Karpas-422 (cell line): ENCODE data around the gene LPIN3. TPM values are rescaled to one million over a fixed set of nuclear protein-coding genes. Genes with fewer than 3 reads are reported as not detected.

Source experiments
- DNase-seq: peaks from one replicate; pipeline ENCODE4 v3.0.0-alpha.2; 2015
- H2AFZ ChIP-seq: fragments of 200-600 bp; sonication (generic); 2 replicates; pipeline ENCODE4 v1.6.1; 2014; ENCODE audit warnings: antibody characterized with exemption, low read length, mixed read lengths
- H3K27ac ChIP-seq: fragments of 200-600 bp; sonication (generic); 2 replicates; pipeline ENCODE4 v1.5.1; 2014; ENCODE audit warnings: mild to moderate bottlenecking, low read length, moderate library complexity
- H3K27me3 ChIP-seq: fragments of 200-600 bp; sonication (generic); 2 replicates; pipeline ENCODE4 v1.6.1; 2014; ENCODE audit warnings: low read length, mixed read lengths
- H3K36me3 ChIP-seq: fragments of 200-600 bp; sonication (generic); 2 replicates; pipeline ENCODE4 v1.6.1; 2014; ENCODE audit warnings: low read length, mixed read lengths; ENCODE audit not compliant: insufficient read depth
- H3K4me1 ChIP-seq: fragments of 200-600 bp; sonication (generic); 2 replicates; pipeline ENCODE4 v1.6.1; 2014; ENCODE audit warnings: mild to moderate bottlenecking, low read length, mixed read lengths
- H3K4me2 ChIP-seq: fragments of 200-600 bp; sonication (generic); 2 replicates; pipeline ENCODE4 v1.6.1; 2014; ENCODE audit warnings: low read length, low read depth, mild to moderate bottlenecking; ENCODE audit not compliant: poor library complexity, severe bottlenecking
- H3K4me3 ChIP-seq: fragments of 200-600 bp; sonication (generic); 2 replicates; pipeline ENCODE4 v1.5.1; 2014; ENCODE audit warnings: mild to moderate bottlenecking, antibody characterized with exemption, low read length, mixed read lengths
- H3K79me2 ChIP-seq: fragments of 200-600 bp; sonication (generic); 2 replicates; pipeline ENCODE4 v1.6.1; 2014; ENCODE audit warnings: mild to moderate bottlenecking, low read length, mixed read lengths
- H3K9ac ChIP-seq: fragments of 200-600 bp; sonication (generic); 2 replicates; pipeline ENCODE4 v1.6.0; 2014; ENCODE audit warnings: low read length
- H3K9me2 ChIP-seq: fragments of 200-600 bp; sonication (generic), shearing (Covaris generic); replicated peaks from 2 replicates; pipeline ENCODE4 v1.6.0; 2014; ENCODE audit warnings: mild to moderate bottlenecking, low read length, moderate library complexity; ENCODE audit not compliant: insufficient read depth
- H3K9me3 ChIP-seq: fragments of 300-700, 200-600 bp; sonication (generic); 2 replicates; pipeline ENCODE4 v1.6.1; 2014; ENCODE audit warnings: low read length, mixed read lengths
- H4K20me1 ChIP-seq: fragments of 200-600 bp; sonication (generic); 2 replicates; pipeline ENCODE4 v1.6.1; 2014; ENCODE audit warnings: mild to moderate bottlenecking, antibody characterized with exemption, low read length, low read depth; ENCODE audit not compliant: insufficient read depth
- total RNA-seq: library from RNA; depleted of rRNA; stranded (reverse); fragments of >200 nt; shearing (Covaris generic); gene quantifications from 2 replicates; pipeline ENCODE4 v1.2.3, GENCODE V29; 2014; ENCODE audit warnings: low replicate concordance

Gene LPIN3
- total RNA-seq, 1 experiment from 2014 or later = not detected

DNA sequence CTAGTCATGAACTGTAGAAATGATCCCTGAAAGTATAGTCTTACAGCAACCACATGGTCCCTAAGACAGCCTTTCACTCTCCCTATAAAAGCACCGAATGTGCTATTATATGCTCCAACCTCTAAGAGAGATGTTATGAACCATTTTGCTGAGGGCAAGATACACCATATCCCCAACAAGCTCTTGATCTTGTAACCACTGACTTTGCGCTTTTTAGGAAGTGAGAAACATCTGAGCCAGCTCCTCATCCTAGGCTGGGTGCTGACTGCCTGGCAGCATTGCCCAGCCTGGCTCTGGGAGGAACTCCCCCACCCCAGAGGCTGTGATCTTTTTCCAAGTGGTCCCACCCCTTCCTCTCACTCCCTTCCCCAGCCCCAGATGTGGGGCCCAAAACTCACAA is 29.1 kb downstream of the LPIN3 start:
- Histone ChIP-seq H3K36me3 (no peaks in the 10 kb centered on the region), H3K27me3 (no peaks in the 10 kb centered on the region), H4K20me1 (no peaks in the 10 kb centered on the region), H3K4me3 (no peak overlapping the region), H3K4me2 (no peak overlapping the region), H3K9me2 (no peaks in the 10 kb centered on the region), H3K9ac (no peak overlapping the region), H3K4me1 (no peaks in the 10 kb centered on the region), H3K27ac (no peak overlapping the region), H3K79me2 (no peaks in the 10 kb centered on the region), H2AFZ (no peak overlapping the region), H3K9me3 (no peaks in the 10 kb centered on the region)
- no peak for DNase-seq

DNA sequence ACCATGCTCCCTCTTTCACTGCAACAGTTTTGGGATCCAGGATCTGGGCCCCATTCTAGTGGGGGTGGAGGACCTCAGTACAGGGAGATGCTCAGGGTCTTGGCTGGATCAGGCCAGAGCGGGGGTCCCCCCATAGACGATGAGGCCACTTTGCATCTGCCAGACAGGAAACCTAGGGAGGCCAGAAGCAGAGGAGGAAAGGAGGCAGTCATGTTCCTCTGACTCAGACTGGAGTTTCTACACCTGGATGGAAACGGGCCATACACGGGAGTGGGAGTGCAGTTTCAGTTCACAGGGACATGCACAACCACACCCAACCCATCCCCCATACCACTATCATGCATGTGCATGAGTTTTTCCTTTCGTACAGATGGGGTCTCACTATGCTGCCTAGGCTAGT is 29.6 kb downstream of the LPIN3 start:
- no peaks in the 10 kb centered on the region for H3K79me2 ChIP-seq
- H3K9me3 ChIP-seq = no peaks in the 10 kb centered on the region
- H3K4me2 ChIP-seq = no peak overlapping the region
- no peaks in the 10 kb centered on the region for H3K36me3 ChIP-seq
- H3K9me2 ChIP-seq = no peaks in the 10 kb centered on the region
- no peaks in the 10 kb centered on the region for H3K4me1 ChIP-seq
- no peak overlapping the region for H3K4me3 ChIP-seq
- H3K27me3 ChIP-seq = no peaks in the 10 kb centered on the region
- no peak overlapping the region for H3K27ac ChIP-seq
- H4K20me1 ChIP-seq = no peaks in the 10 kb centered on the region
- no peak for DNase-seq
- no peak overlapping the region for H3K9ac ChIP-seq
- H2AFZ ChIP-seq = no peak overlapping the region

DNA sequence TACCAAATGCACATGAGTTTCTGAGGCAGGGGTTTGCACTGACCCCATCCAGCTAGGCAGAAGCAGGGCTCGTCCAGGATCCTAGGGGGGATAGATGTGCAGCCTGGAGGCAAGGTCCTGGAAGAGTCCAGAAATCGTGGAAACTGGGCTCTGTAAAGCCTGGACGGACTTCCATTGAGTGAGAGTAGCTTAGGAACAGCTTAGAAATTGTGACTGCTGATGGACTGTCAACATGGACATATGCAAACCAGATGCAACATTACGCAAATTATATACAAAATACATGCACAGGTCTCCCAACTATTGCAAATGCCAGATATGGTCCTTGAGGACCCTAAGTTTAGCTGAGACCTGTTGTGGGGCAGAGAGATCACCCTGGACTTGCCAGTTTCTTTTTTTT is 30.8 kb downstream of the LPIN3 start:
- no peak for DNase-seq
- H3K4me2 ChIP-seq = no peak overlapping the region
- no peaks in the 10 kb centered on the region for H3K36me3 ChIP-seq
- H3K4me3 ChIP-seq = no peak overlapping the region
- no peak overlapping the region for H3K9ac ChIP-seq
- no peaks in the 10 kb centered on the region for H3K27me3 ChIP-seq
- no peaks in the 10 kb centered on the region for H3K9me2 ChIP-seq
- H2AFZ ChIP-seq = no peak overlapping the region
- no peaks in the 10 kb centered on the region for H3K4me1 ChIP-seq
- no peaks in the 10 kb centered on the region for H4K20me1 ChIP-seq
- no peaks in the 10 kb centered on the region for H3K9me3 ChIP-seq
- no peaks in the 10 kb centered on the region for H3K79me2 ChIP-seq
- H3K27ac ChIP-seq = no peak overlapping the region

DNA sequence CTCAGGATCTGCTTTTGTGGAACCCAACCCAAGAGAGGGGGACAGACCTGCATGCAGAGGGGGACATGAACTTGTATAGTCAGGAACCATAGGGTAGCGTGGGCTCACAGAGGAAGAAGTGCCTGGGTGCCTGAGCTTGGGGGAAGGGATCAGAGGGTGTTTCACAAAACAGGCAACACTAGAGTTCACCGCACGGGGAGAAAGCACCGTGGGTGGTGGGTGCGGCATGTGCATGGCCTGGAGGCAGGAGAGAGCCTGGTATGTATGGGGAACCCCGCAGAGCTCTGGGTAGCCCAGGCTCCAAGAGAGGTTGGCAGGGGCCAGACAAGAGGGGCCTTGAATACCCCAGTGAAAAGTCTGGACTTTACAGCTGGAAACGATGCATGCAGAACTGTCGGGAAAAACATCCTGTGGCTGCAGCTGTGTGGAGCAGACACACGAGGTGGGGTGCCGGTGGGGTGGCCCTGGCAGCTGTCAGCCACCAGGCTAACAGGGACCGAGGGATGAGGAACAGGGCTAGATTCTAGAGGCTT is 32.7 kb downstream of the LPIN3 start:
- no peaks in the 10 kb centered on the region for H3K9me3 ChIP-seq
- no peak overlapping the region for H3K9ac ChIP-seq
- no peak overlapping the region for H3K4me2 ChIP-seq
- H3K4me1 ChIP-seq = no peaks in the 10 kb centered on the region
- no peak for DNase-seq
- no peak overlapping the region for H3K27ac ChIP-seq
- no peaks in the 10 kb centered on the region for H3K9me2 ChIP-seq
- no peaks in the 10 kb centered on the region for H4K20me1 ChIP-seq
- no peaks in the 10 kb centered on the region for H3K36me3 ChIP-seq
- H3K4me3 ChIP-seq = no peak overlapping the region
- H2AFZ ChIP-seq = no peak overlapping the region
- no peaks in the 10 kb centered on the region for H3K27me3 ChIP-seq
- no peaks in the 10 kb centered on the region for H3K79me2 ChIP-seq

DNA sequence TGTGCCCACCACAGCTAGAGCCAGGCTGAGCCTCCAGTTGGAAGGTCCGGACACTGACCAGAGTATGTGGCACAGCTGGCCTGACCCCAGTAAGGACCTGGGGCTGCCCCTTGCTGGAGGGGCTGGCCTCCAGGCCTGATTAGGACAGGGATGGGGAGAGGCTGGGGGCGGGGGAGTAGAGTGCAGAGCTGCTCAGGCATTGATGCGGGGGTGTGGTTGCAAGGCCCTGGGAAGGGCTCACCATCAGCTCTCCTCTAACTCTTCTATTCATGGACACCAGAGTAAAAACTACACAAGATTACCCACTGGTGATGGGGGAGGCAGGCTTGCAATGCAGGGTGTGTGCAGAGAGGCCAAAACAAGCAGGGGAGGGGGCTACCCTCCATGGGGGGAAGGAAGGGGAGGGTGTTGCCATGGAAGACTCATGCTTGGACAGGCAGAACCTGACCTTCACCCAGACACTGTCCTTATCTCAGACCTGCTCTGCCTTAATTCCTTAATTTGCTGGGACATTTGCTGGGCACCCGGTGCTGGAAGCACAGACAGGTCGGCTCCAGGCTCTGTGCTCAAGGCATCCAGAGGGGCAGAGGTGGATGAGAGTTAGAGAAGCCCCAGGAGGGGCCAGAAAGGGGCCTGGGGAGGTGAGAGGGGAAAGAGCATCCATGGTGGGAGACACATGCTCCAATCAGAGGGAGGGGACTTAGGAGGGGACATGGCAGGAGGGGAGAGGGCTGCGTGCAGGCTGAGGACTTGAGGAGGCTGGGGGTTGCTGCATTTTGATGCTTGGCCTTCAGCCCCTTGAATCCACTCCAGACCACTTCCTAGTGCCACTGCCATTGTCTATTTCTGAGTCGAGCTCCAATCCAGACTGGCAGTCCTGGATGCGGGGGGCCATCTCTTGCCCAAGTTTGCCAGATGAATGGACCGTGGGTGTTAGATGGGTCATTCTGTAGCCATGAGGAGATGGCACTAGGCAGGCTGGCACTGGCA is 33.6 kb downstream of the LPIN3 start:
- Histone ChIP-seq H3K4me3 (no peak overlapping the region), H2AFZ (no peak overlapping the region), H3K27me3 (no peaks in the 10 kb centered on the region), H3K9me2 (no peaks in the 10 kb centered on the region), H3K9me3 (no peaks in the 10 kb centered on the region), H3K36me3 (no peaks in the 10 kb centered on the region), H3K4me1 (no peaks in the 10 kb centered on the region), H3K27ac (no peak overlapping the region), H3K9ac (no peak overlapping the region), H3K4me2 (no peak overlapping the region), H3K79me2 (no peaks in the 10 kb centered on the region), H4K20me1 (no peaks in the 10 kb centered on the region)
- no peak for DNase-seq

DNA sequence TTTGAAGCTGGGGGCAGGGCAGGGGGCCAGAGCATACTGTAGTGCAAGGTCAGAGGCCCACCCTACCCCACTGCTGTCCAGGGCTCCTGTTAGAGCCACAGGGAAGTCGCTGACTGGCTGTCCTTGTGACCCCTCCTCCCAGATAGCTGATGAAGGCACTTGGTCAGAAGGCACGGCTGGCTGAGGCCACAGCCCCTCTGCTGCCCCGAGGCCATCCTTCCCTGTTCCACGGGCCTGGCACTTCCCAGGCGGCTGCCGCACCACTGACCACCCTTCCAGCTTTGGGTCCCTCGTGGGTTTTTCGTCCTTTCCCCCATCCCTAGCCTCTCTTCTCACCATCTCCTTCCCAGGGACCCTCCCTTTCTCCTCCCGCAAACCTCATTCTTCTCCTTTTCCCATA is 35.2 kb downstream of the LPIN3 start:
- H3K79me2 ChIP-seq = no peaks in the 10 kb centered on the region
- no peaks in the 10 kb centered on the region for H3K9me3 ChIP-seq
- no peak overlapping the region for H3K9ac ChIP-seq
- no peak overlapping the region for H3K4me3 ChIP-seq
- no peak overlapping the region for H3K4me2 ChIP-seq
- H2AFZ ChIP-seq = no peak overlapping the region
- no peaks in the 10 kb centered on the region for H3K36me3 ChIP-seq
- no peaks in the 10 kb centered on the region for H3K27me3 ChIP-seq
- H3K4me1 ChIP-seq = no peaks in the 10 kb centered on the region
- H3K27ac ChIP-seq = no peak overlapping the region
- no peak for DNase-seq
- no peaks in the 10 kb centered on the region for H4K20me1 ChIP-seq
- no peaks in the 10 kb centered on the region for H3K9me2 ChIP-seq

DNA sequence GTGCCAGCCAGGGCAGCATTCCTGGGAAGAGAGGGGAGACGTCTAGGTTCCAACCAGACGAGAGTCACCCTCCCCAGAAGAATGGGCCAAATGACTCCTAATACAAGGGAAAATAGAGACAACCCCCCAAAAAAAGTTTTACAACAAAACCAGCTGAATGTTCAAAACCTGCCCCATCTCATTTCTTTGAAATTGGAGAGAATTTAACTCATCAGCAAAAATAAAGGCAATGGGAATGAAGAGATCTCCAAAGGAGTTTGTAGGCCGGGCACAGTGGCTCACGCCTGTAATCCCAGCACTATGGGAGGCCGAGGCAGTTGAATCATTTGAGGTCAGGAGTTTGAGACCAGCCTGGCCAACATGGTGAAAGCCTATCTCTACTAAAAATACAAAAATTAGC is 35.7 kb downstream of the LPIN3 start:
- H4K20me1 ChIP-seq = no peaks in the 10 kb centered on the region
- H3K36me3 ChIP-seq = no peaks in the 10 kb centered on the region
- H3K27me3 ChIP-seq = no peaks in the 10 kb centered on the region

DNA sequence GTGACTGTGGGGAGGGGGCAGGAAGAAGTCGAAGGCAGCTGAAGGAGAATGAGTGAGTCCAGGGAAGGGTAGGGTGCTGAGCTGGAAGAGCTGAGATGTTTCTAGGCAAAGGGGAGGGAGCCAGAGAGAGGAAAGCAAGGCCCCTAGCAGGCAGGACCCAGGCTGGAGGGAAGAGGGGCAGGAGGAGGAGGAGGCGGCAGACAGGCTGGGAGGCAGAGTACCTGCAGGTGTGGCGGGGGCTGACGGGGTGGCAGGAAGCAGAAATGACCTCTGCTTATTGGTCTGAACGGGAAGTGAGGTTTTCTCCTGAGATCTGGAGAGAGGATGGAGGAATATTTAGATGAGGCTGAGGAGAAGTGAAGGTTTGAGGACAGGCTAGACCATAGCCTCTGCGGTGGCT is 36.7 kb downstream of the LPIN3 start:
- Histone ChIP-seq H3K9me2 (no peaks in the 10 kb centered on the region), H3K9me3 (no peaks in the 10 kb centered on the region), H3K36me3 (no peaks in the 10 kb centered on the region), H3K4me3 (no peak overlapping the region), H3K9ac (no peak overlapping the region), H3K79me2 (no peaks in the 10 kb centered on the region), H2AFZ (no peak overlapping the region), H3K4me1 (no peaks in the 10 kb centered on the region), H4K20me1 (no peaks in the 10 kb centered on the region), H3K4me2 (no peak overlapping the region), H3K27ac (no peak overlapping the region), H3K27me3 (no peaks in the 10 kb centered on the region)
- DNase-seq = no peak

More for the DNA sequence above, 35.7 kb downstream of the LPIN3 start:
- Histone ChIP-seq H3K79me2 (no peaks in the 10 kb centered on the region), H3K9ac (no peak overlapping the region), H3K9me3 (no peaks in the 10 kb centered on the region), H3K4me1 (no peaks in the 10 kb centered on the region), H3K4me2 (no peak overlapping the region), H2AFZ (no peak overlapping the region), H3K9me2 (no peaks in the 10 kb centered on the region), H3K27ac (no peak overlapping the region), H3K4me3 (no peak overlapping the region)
- no peak for DNase-seq
